NCI-H2196 (cell line): ENCODE data around the gene ABR.
"Not testable (repeated sequence)": the region's sequence is repeated elsewhere in the genome, so short reads cannot be mapped to it uniquely, and the experiment has no call there.

Experiments
- DNase-seq: peaks from one replicate; lab custom pipeline; 2025; ENCODE audit not compliant: unreplicated experiment; lab: John Stamatoyannopoulos, UW

The ABR gene

GRCh38 chr17:995324-995723, 184.5 kb downstream of the ABR start:
- DNase-seq: not testable (repeated sequence)

GRCh38 chr17:992933-993332, 186.8 kb downstream of the ABR start:
- no peak for DNase-seq

- no peak for DNase-seq
Observed at GRCh38 chr17:988561-988960, 191.2 kb downstream of the ABR start.

GRCh38 chr17:987931-988330, 191.8 kb downstream of the ABR start:
- no peak for DNase-seq

GRCh38 chr17:986322-986929, 193.4 kb downstream of the ABR start:
- no peak for DNase-seq

GRCh38 chr17:983921-984320, 195.9 kb downstream of the ABR start:
- no peak for DNase-seq

GRCh38 chr17:981292-981658, 198.5 kb downstream of the ABR start:
- DNase-seq: no peak

GRCh38 chr17:980406-981291, 199.1 kb downstream of the ABR start:
- DNase-seq: peak; percentile 74

GRCh38 chr17:979539-980405, 200.0 kb downstream of the ABR start, which contains the start of gene NXN:
TSS of gene NXN (minus strand) at chr17:979776.
- peak; percentile 51 for DNase-seq

- DNase-seq: no peak
Observed at GRCh38 chr17:979212-979538, 200.6 kb downstream of the ABR start.

GRCh38 chr17:978103-979093, 201.4 kb downstream of the ABR start:
- DNase-seq: no peak

GRCh38 chr17:977166-977565, 202.6 kb downstream of the ABR start:
- no peak for DNase-seq

GRCh38 chr17:976312-976711, 203.5 kb downstream of the ABR start:
- DNase-seq: no peak

GRCh38 chr17:975371-975915, 204.3 kb downstream of the ABR start:
- no peak for DNase-seq

GRCh38 chr17:974778-975177, 205.0 kb downstream of the ABR start:
- DNase-seq: not testable (repeated sequence)

- DNase-seq: no peak
Observed at GRCh38 chr17:973053-973452, 206.7 kb downstream of the ABR start.

GRCh38 chr17:971861-972260, 207.9 kb downstream of the ABR start:
- not testable (repeated sequence) for DNase-seq

- DNase-seq: no peak
Observed at GRCh38 chr17:970364-970763, 209.4 kb downstream of the ABR start.

GRCh38 chr17:969811-970355, 209.9 kb downstream of the ABR start:
- no peak for DNase-seq
